COR-L47 (cell line): ENCODE measurements around the gene TRPC4AP.
"Not testable (repeated sequence)": the region's sequence is repeated elsewhere in the genome, so short reads cannot be mapped to it uniquely, and the experiment has no call there.

Experiments used
- DNase-seq: peaks from one replicate; lab custom pipeline; 2025; lab: John Stamatoyannopoulos, UW

TRPC4AP gene

GRCh38 chr20:35092524-35093266 is at the start of gene TRPC4AP:
TRPC4AP (minus strand) TSS chr20:35092807; CDS start chr20:35092781, 26 bp downstream.
- DNase-seq: peak; percentile 77

DNA sequence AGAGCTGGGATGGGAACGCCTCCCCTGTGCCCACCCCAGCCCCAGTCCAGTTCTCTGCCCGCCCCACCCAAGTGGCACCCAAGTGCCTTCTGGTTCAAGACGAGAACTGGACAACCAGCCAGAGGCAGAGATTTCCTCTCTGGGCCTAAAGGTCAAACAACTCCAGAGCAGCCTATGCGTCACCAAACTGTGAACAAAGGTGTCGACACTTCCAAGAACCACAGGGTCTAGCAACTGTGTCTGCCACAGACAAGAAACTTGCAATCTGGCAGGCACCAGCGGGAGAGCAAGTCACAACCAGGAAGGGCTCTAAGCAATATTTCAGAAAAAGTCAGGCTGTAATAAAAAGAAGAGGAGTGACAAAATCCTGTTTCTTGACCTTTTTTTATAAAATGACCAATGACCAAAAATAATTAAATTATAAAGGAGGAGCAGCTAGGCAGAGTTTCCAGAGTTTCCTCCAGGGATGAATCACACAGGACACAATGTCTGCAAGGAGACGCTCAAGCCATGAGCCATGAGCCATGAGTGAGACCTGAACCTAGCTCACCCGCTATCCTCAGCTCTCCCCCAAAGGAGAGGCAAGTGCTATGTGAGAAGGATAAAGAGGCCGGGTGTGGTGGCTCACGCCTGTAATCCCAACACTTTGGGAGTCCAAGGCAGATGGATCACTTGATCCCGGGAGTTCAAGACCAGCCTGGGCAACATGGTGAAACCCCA is 43.4 kb upstream of the TRPC4AP start:
- no peak for DNase-seq

DNA sequence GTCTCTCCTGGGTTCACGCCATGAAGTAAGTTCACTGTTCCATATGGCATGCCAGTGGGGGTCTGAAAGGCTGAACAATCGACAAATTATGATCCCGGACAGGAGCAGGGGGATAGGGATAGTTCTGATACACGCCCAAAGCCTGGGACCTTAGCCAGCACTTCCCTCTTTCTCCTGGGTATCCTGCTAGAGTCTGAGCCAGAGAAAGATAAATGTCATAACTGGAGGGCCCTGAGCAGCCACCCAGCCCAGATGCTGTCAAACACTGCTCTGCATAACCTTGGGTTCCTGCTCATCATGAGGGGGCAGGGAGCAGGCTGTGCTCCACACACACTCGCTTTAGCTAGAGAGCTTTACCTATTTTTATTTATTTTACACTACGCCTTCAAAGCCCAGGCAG is 42.3 kb upstream of the TRPC4AP start:
- DNase-seq: no peak

DNA sequence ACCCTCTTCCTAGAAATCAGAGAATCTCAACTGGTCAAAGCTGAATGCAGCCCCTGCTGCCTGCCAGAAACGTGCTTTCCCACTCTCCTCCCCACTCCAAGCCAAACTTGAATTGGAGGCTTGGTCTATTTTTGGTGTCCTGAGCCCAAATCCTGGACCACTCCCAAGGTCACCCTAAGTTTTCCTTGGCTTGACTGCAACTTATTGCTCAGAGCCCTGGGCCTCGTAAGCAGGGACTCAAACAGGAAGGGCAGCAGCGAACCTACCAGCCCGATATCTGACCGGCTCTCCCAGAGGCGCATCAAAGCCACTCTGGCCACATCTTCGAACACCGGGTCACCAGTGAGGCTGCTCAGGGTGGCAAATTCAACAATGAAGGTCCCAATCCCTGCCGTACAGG is 41.9 kb upstream of the TRPC4AP start:
- no peak for DNase-seq

- DNase-seq: no peak
Measured at GRCh38 chr20:35133735-35134134, 41.1 kb upstream of the TRPC4AP start.

GRCh38 chr20:35133031-35133430 is 40.4 kb upstream of the TRPC4AP start:
- no peak for DNase-seq

DNA sequence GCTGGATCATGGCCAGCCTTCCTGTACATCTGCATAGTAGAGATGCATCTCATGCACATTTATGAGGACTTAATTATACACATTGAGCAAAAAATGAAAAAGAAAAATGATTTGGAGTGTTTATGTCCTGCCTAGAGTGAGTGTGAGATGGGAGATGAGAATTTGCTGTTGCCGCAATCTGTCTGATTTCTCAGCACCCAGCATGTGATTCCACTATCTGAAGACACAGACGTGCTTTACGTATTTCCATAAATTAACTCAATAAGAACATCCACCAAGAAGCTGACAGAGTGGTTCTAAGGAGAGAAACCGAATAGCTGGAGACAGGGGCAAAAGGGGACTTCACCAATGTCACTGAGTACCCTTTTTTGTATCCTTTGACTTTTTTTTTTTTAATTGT is 39.3 kb upstream of the TRPC4AP start:
- no peak for DNase-seq

GRCh38 chr20:35129647-35130069 is 37.1 kb upstream of the TRPC4AP start:
- DNase-seq: no peak

DNA sequence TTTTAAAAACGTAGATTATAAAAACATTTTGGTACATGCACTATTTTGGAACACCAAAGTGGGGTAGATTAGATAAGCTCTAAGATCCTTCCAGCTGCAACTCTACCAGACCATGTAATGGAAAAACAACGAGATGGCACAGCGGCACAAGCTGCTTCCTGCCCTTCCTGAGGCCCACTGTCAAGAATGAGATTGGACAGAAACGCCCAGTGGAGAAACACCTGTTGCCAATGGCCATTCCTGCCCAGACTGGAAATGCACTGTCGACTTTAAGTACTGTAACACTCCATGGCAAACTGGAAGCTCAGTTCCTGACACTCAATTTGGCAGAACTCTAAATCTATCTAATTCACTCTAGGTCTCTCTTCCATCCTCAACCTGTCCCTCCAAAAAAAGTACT is 33.1 kb upstream of the TRPC4AP start:
- no peak for DNase-seq

- DNase-seq: no peak
Measured at GRCh38 chr20:35122756-35123405, 30.3 kb upstream of the TRPC4AP start.

- DNase-seq: no peak
Measured at GRCh38 chr20:35121186-35121585, 28.6 kb upstream of the TRPC4AP start.

- DNase-seq: no peak
Measured at GRCh38 chr20:35120012-35120701, 27.6 kb upstream of the TRPC4AP start.

DNA sequence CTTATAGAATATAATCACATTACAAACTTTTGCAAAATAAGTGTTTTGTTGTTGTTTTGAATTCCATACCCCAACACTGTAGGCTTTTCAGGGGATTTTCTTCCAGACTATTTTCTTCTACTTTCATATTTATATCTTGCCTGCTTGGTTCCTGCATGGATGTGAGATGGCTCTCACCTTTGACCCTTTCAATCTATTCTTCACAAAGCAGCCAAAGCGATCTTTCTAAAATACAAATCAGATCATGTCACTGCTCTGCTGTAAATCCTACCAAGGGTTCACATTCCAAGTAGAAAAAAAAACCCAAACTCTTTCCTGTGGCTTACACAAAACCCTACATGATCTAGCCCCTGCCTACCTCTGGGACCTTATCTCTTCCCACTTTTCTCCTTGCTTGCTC is 25.0 kb upstream of the TRPC4AP start:
- DNase-seq: no peak

DNA sequence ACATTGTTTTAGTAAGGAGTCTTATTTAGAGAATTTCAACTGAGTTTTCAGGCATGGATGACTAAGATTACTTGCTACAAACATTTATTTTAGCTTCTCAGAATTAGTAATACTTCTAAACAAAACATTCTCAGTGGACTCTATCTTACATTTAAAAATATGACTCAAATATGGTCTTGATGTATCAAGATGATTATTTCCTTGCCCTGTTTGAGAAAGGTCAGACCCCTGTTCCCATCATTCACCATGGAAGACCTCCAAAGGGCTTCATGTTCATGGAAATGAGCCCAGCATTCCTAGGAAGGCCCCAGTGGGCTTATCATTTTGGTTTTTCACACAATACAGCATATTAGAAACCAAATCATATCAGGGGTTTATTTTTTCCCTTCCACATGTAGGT is 24.6 kb upstream of the TRPC4AP start:
- DNase-seq: no peak

DNA sequence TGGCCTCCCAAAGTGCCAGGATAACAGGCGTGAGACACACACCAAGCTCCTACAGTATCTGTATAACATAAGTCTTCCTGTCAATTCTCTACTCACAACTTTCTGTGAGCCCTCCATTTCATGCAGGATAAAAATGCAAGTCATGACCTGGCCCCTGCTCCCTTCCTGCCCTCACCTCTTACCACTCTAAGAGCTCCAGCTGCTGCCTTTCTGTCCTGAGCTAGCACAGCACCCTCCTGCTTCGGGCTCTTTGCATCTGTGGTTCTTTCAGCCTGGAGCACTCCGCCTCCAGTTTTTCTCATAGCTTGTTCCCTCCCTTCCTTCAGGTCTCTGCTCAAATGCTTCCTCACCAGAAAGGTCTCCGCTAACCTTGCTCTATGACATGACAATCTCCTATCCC is 23.7 kb upstream of the TRPC4AP start:
- DNase-seq: no peak

DNA sequence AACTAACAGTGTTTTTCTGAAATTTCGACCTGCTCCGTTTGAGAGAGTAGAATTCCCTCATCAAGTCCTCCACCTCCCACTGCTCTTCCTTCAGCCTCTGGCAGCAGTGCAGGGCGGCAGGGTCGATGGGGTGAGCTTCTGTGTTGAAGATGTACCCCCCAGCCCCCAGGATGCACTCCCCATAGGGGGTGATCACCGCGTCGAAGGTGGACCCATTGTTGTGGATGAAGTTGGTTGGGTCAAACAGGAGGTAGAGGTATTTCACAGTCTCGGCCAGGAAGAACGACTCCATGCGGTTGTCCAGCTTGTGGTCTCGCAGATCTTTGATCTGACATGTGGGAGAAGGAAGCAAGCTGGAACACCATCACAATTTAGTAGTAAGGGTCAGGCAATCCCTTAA is 23.0 kb upstream of the TRPC4AP start:
- DNase-seq: no peak

- DNase-seq: not testable (repeated sequence)
Measured at GRCh38 chr20:35112276-35112675, 19.7 kb upstream of the TRPC4AP start.

DNA sequence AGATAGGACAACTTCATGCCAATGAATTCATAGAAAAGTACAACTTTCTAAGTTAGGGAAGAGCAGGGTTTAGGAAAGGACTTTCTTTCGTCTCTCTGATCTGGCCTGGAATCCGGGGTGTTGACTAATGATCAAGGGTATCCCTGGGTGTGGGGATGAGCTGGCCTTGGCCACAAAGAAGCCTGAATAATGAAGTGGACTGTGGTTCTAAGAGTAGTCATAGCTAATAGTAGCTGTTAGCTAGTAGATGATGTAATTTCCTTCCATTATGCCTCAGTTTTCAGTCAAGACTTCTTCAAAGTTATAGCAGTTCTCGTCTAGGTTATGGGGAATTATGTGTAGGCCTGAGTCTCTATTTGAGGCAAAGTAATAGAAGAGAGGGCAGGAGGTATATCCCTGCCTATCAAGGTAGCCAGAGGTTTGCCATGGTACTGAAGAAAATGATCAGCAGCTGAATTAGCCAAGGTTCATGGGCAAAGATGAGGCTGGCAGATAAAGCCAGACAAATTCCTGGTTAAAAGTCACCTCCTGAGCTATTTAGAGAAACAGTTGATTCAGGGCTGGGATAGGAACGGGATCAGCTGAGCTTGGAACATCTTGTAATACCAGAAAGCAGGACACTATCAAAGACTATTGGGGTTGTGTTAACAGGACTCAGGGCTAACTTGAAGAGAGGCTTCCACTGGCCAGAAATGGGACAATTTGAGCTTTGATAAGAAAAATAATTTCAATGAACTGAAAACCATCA is 18.7 kb upstream of the TRPC4AP start:
- no peak for DNase-seq

- DNase-seq: no peak
Measured at GRCh38 chr20:35108921-35109320, 16.3 kb upstream of the TRPC4AP start.

GRCh38 chr20:35106827-35107380 is 14.3 kb upstream of the TRPC4AP start:
- no peak for DNase-seq

- no peak for DNase-seq
Measured at GRCh38 chr20:35104685-35105295, 12.2 kb upstream of the TRPC4AP start.
